Ishikawa (cell line): ENCODE results near the gene TRAPPC4.

Experiments used
- CEBPB ChIP-seq: IDR thresholded peaks from 2 replicates; pipeline ENCODE4 v1.6.1; 2012
- CREB1 ChIP-seq: IDR thresholded peaks from 2 replicates; pipeline ENCODE4 v1.6.1; 2012; ENCODE audit warnings: low read depth
- EGR1 ChIP-seq: IDR thresholded peaks from 2 replicates; pipeline ENCODE4 v1.6.1; 2012
- EP300 ChIP-seq: IDR thresholded peaks from 2 replicates; pipeline ENCODE4 v1.6.1; 2012; ENCODE audit warnings: borderline replicate concordance
- FOXM1 ChIP-seq: IDR thresholded peaks from 2 replicates; pipeline ENCODE4 v1.6.1; 2012; ENCODE audit warnings: low read depth, borderline replicate concordance
- MAX ChIP-seq: IDR thresholded peaks from 2 replicates; pipeline ENCODE4 v1.6.1; 2012
- NFIC ChIP-seq: IDR thresholded peaks from 2 replicates; pipeline ENCODE4 v1.6.1; 2012
- RAD21 ChIP-seq: IDR thresholded peaks from 2 replicates; pipeline ENCODE4 v1.6.1; 2012; ENCODE audit warnings: low read depth
- REST ChIP-seq: IDR thresholded peaks from 2 replicates; pipeline ENCODE4 v1.6.1; 2012; ENCODE audit warnings: low read depth, mild to moderate bottlenecking
- TAF1 ChIP-seq: IDR thresholded peaks from 2 replicates; pipeline ENCODE4 v1.6.1; 2012; ENCODE audit warnings: low read depth, mild to moderate bottlenecking
- TCF12 ChIP-seq: IDR thresholded peaks from 2 replicates; pipeline ENCODE4 v1.6.1; 2012; ENCODE audit warnings: low read depth
- TEAD4 ChIP-seq: IDR thresholded peaks from 2 replicates; pipeline ENCODE4 v1.6.1; 2012
- USF1 ChIP-seq: IDR thresholded peaks from 2 replicates; pipeline ENCODE4 v1.6.1; 2012
- YY1 ChIP-seq: IDR thresholded peaks from 2 replicates; pipeline ENCODE4 v1.6.1; 2012; ENCODE audit warnings: low read depth
- ZBTB7A ChIP-seq: IDR thresholded peaks from 2 replicates; pipeline ENCODE4 v1.6.1; 2012; ENCODE audit warnings: low read depth

TRAPPC4 gene

GRCh38 chr11:119012629-119013170 is 5.9 kb upstream of the TRAPPC4 start:
- TF ChIP-seq CREB1 (no peak), ZBTB7A (no peak), FOXM1 (no peak), RAD21 (no peak), EP300 (no peak)

GRCh38 chr11:119014209-119014924 is 4.2 kb upstream of the TRAPPC4 start:
- TF ChIP-seq CREB1 (no peak), TAF1 (no peak), YY1 (no peak), TEAD4 (no peak)

GRCh38 chr11:119015054-119015611 is 3.4 kb upstream of the TRAPPC4 start:
- TF ChIP-seq EP300 (no peak), CEBPB (no peak)

GRCh38 chr11:119016216-119017009 is 2.2 kb upstream of the TRAPPC4 start:
- no peak for TF ChIP-seq CREB1
- no peak for TF ChIP-seq REST
- TF ChIP-seq FOXM1: no peak

GRCh38 chr11:119019996-119020395 is 1.4 kb downstream of the TRAPPC4 start:
- TF ChIP-seq TEAD4 (no peak), RAD21 (no peak), MAX (no peak), YY1 (no peak)

GRCh38 chr11:119021631-119022030 is 3.1 kb downstream of the TRAPPC4 start:
- no peak for TF ChIP-seq USF1
- TF ChIP-seq TAF1: no peak
- no peak for TF ChIP-seq EGR1
- TF ChIP-seq TCF12: no peak
- TF ChIP-seq CEBPB: no peak
- TF ChIP-seq EP300: no peak
- TF ChIP-seq RAD21: no peak
- TF ChIP-seq NFIC: no peak
- no peak for TF ChIP-seq ZBTB7A
- no peak for TF ChIP-seq MAX
- no peak for TF ChIP-seq CREB1

- TF ChIP-seq FOXM1 (no peak), CEBPB (no peak), CREB1 (no peak), TAF1 (no peak)
Observed at GRCh38 chr11:119023741-119024140, 5.2 kb downstream of the TRAPPC4 start.

GRCh38 chr11:119024430-119025098 is 6.0 kb downstream of the TRAPPC4 start:
- TF ChIP-seq TCF12 (no peak), RAD21 (no peak), FOXM1 (no peak), TEAD4 (no peak), CREB1 (no peak), NFIC (no peak), CEBPB (no peak), MAX (no peak), YY1 (no peak), REST (no peak), USF1 (no peak)
